SK-N-SH (cell line): ENCODE data around the gene MRRF. TPM values are rescaled to one million over a fixed set of nuclear protein-coding genes. Genes with fewer than 3 reads are reported as not detected.
A peak's percentile ranks its signal among the peaks of the same experiment; 100 is the strongest.

Experiments
- CTCF ChIA-PET: fragments of 300-600, 350-600 bp; formaldehyde crosslinking; extraction: SDS; loops from one replicate; lab custom pipeline; 2021; lab: Yijun Ruan, JAX
- POLR2A ChIA-PET: fragments of 350-600 bp; sonication (Branson Sonifier 250); formaldehyde crosslinking; extraction: SDS; loops from one replicate; lab custom pipeline; 2020; ENCODE audit warnings: antibody characterized with exemption, inconsistent platforms; lab: Yijun Ruan, JAX
- DNase-seq: peaks from one replicate; pipeline ENCODE4 v3.0.0; 2012
- H2AFZ ChIP-seq: fragments of 200-600 bp; sonication (generic); 2 replicates; pipeline ENCODE4 v1.8.1; 2016; ENCODE audit warnings: antibody characterized with exemption, mild to moderate bottlenecking, low read depth
- H3F3A ChIP-seq: fragments of 200-600 bp; sonication (generic); replicated peaks from 2 replicates; pipeline ENCODE3; 2016; ENCODE audit warnings: antibody characterized with exemption, mild to moderate bottlenecking; ENCODE audit not compliant: insufficient read depth
- H3K27ac ChIP-seq, 2 experiments: fragments of 200-500 bp in 1 of 2; fragments of 200-600 bp in 1 of 2; sonication (Bioruptor generic) in 1 of 2; sonication (generic), shearing (Covaris generic) in 1 of 2; 2 replicates each; pipeline versions ENCODE4 v1.5.1 to v1.6.1; 2014 to 2016; ENCODE audit warnings: low read depth in 2 of 2, inconsistent platforms in 1 of 2, low read length in 1 of 2, mild to moderate bottlenecking in 1 of 2, mixed read lengths in 1 of 2
- H3K27me3 ChIP-seq: fragments of 200-600 bp; sonication (generic), shearing (Covaris generic); 2 replicates; pipeline ENCODE4 v1.6.1; 2016; ENCODE audit warnings: mixed run types; ENCODE audit not compliant: insufficient read depth
- H3K36me3 ChIP-seq, 2 experiments: fragments of 200-500 bp in 1 of 2; fragments of 200-600 bp in 1 of 2; sonication (Bioruptor generic) in 1 of 2; sonication (generic) in 1 of 2; replicated peaks in 1 of 2; 2 replicates each; pipeline versions ENCODE3 to v1.5.1; 2014 to 2016; ENCODE audit warnings: low read length in 1 of 2, mild to moderate bottlenecking in 1 of 2; ENCODE audit not compliant: insufficient read depth in 2 of 2, control insufficient read depth in 1 of 2
- H3K4me1 ChIP-seq, 2 experiments: fragments of 200-500 bp in 1 of 2; fragments of 200-600 bp in 1 of 2; sonication (Bioruptor generic) in 1 of 2; sonication (generic), shearing (Covaris generic) in 1 of 2; 2 replicates each; pipeline versions ENCODE4 v1.5.1 to v1.6.1; 2014 to 2016; ENCODE audit warnings: low read depth in 1 of 2, low read length in 1 of 2, mixed run types in 1 of 2; ENCODE audit not compliant: insufficient read depth in 2 of 2, control insufficient read depth in 1 of 2
- H3K4me2 ChIP-seq: fragments of 200-600 bp; sonication (generic), shearing (Covaris generic); 2 replicates; pipeline ENCODE4 v1.6.1; 2017; ENCODE audit warnings: mixed run types
- H3K4me3 ChIP-seq, 2 experiments: fragments of 200-500 bp in 1 of 2; fragments of 200-600 bp in 1 of 2; sonication (Bioruptor generic) in 1 of 2; sonication (generic), shearing (Covaris generic) in 1 of 2; 2 replicates each; pipeline versions ENCODE4 v1.5.1 to v1.8.1; 2014 to 2016; ENCODE audit warnings: low read depth in 2 of 2, inconsistent platforms in 1 of 2, low read length in 1 of 2, mild to moderate bottlenecking in 1 of 2, mixed read lengths in 1 of 2, moderate library complexity in 1 of 2
- H3K79me2 ChIP-seq: fragments of 200-600 bp; sonication (generic); 2 replicates; pipeline ENCODE4 v1.8.1; 2017; ENCODE audit warnings: mild to moderate bottlenecking; ENCODE audit not compliant: insufficient read depth
- H3K9ac ChIP-seq: fragments of 200-600 bp; sonication (generic); 2 replicates; pipeline ENCODE4 v1.6.1; 2017; ENCODE audit warnings: mixed run types
- H3K9me2 ChIP-seq: fragments of 200-600 bp; sonication (generic); 2 replicates; pipeline ENCODE4 v1.6.1; 2017; ENCODE audit warnings: mixed run types
- H3K9me3 ChIP-seq: fragments of 200-600 bp; sonication (generic); 2 replicates; pipeline ENCODE4 v1.6.1; 2017; ENCODE audit warnings: mixed run types, mild to moderate bottlenecking, moderate library complexity
- H4K20me1 ChIP-seq: fragments of 200-600 bp; sonication (generic); 2 replicates; pipeline ENCODE4 v1.6.1; 2017; ENCODE audit warnings: mild to moderate bottlenecking, mixed run types; ENCODE audit not compliant: insufficient read depth
- ELF1 ChIP-seq: IDR thresholded peaks from 2 replicates; pipeline ENCODE4 v1.4.0; 2012
- EZH2phosphoT487 ChIP-seq: fragments of 200-600 bp; sonication (generic); IDR thresholded peaks from 2 replicates; pipeline ENCODE4 v1.6.1; 2017; ENCODE audit warnings: low read depth, mixed run types, mild to moderate bottlenecking, antibody characterized with exemption, moderate library complexity, borderline replicate concordance
- FOSL2 ChIP-seq: IDR thresholded peaks from 2 replicates; pipeline ENCODE4 v1.4.0; 2012; ENCODE audit warnings: low read depth, mild to moderate bottlenecking, moderate library complexity, borderline replicate concordance
- NFIC ChIP-seq: IDR thresholded peaks from 2 replicates; pipeline ENCODE4 v1.4.0; 2012; ENCODE audit warnings: borderline replicate concordance
- NRF1 ChIP-seq: IDR thresholded peaks from 2 replicates; pipeline ENCODE4 v1.6.1; 2012; ENCODE audit warnings: low read depth, mild to moderate bottlenecking, low read length
- RAD21 ChIP-seq: IDR thresholded peaks from 2 replicates; pipeline ENCODE4 v1.6.1; 2012; ENCODE audit warnings: mild to moderate bottlenecking, low read length
- RCOR1 ChIP-seq: fragments of 150-350 bp; IDR thresholded peaks from 2 replicates; pipeline ENCODE4 v1.6.1; 2017; ENCODE audit warnings: antibody characterized with exemption, low read length
- RFX5 ChIP-seq: IDR thresholded peaks from 2 replicates; pipeline ENCODE4 v1.6.1; 2012; ENCODE audit warnings: mild to moderate bottlenecking, improper control_type of control experiment, low read length
- RXRA ChIP-seq: IDR thresholded peaks from 2 replicates; pipeline ENCODE4 v1.4.0; 2012; ENCODE audit warnings: low read depth, mild to moderate bottlenecking, borderline replicate concordance
- SMC3 ChIP-seq: IDR thresholded peaks from 2 replicates; pipeline ENCODE4 v1.6.1; 2012; ENCODE audit warnings: low read depth, low read length, improper control_type of control experiment
- TEAD4 ChIP-seq: IDR thresholded peaks from 2 replicates; pipeline ENCODE4 v1.4.0; 2012; ENCODE audit warnings: mild to moderate bottlenecking, borderline replicate concordance; ENCODE audit not compliant: insufficient read depth
- YY1 ChIP-seq: IDR thresholded peaks from 2 replicates; pipeline ENCODE4 v1.4.0; 2012; ENCODE audit warnings: low read depth, mild to moderate bottlenecking
- WGBS: methylation state at CpG from one replicate; pipeline ENCODE4 v1.1.6; 2017; ENCODE audit warnings: low lambda C conversion rate; 5-methylcytosine and 5-hydroxymethylcytosine counted together
- polyA plus RNA-seq, 3 experiments: library from polyadenylated mRNA; depleted of rRNA; stranded (reverse); fragments of >200 nt; gene quantifications; 2 replicates each; pipeline ENCODE4 v1.2.3, GENCODE V29; 2012
- TF ChIP-seq, protein P1 (sequence below): IDR thresholded peaks from 2 replicates; pipeline ENCODE4 v1.4.0; 2012; ENCODE audit warnings: low read depth
- TF ChIP-seq, protein P2 (sequence below): IDR thresholded peaks from 2 replicates; pipeline ENCODE4 v1.4.0; 2012; ENCODE audit warnings: low read depth, borderline replicate concordance
- TF ChIP-seq, protein P3 (sequence below): IDR thresholded peaks from 2 replicates; pipeline ENCODE4 v1.4.0; 2012; ENCODE audit warnings: low read depth, borderline replicate concordance

The MRRF gene
- polyA plus RNA-seq, 1 of the 3 experiments (the other 2 are of a cell fraction), result 35.1 TPM

DNA sequence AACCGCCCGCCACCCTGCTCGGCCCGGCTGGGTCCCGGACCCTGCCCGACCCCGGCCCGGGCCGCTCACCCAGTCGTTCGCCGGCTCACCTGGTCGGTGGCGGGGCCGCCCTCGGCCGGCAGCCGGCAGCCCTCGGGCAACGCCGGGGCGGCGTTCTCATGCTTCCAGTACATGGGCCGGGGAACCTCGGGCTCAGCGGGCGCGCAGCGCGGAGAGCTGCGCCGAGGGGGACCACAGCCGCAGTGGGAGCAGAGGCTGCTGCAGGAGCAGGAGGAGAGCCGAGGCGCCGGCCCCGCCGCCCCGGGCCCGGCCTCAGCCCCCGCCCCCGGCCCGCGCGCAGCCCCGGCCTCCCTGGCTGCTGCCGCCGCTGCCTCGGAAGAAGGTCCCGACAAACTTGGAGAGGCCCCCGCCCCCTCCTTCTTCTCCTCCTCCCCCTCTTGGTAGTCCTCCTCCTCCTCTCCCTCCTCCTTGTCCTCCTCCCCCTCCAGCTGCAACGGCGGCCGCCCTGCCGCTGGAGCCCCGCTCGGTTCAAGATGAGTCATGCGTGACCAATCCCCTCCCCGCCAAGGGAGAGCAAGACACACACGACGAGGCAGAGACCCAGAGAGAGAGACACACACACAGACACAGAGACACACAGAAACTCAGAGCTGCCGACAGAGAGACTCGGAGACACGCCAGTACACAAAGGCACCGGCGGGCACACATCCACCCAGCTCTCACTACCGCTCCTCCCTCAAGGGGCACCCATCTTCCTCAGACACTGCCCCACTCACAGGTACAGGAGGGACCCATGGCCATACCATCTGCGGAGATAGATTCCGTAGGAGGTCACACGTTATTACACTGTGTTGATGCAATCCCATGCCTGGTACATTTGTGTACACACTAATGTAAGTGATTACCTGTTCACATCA, 35.9 kb upstream of the MRRF start, which contains the start of gene LHX6:
Gene LHX6, minus strand, starts transcription at position 390 of the 917 bp plus-strand sequence. Its CDS starts 217 bp downstream, at position 173.
- H3K79me2 ChIP-seq, result no peaks in the 10 kb centered on the region
- DNase-seq, result peak; percentile 67
- no peak within 1 kb of the TSS for H2AFZ ChIP-seq
- H3K4me3 ChIP-seq, result peak within 1 kb of the TSS; percentile 23 to 35; a peak in 1 of 4 replicates
- H3K4me1 ChIP-seq, result peaks cover 0 to 4% of the 10 kb centered on the region in 2 experiments; a peak in 1 of 4 replicates
- H3K36me3 ChIP-seq, result no peaks in the 10 kb centered on the region
- H3K27ac ChIP-seq, result no peak within 1 kb of the TSS
- no peaks in the 10 kb centered on the region for H3F3A ChIP-seq
- 6% methylated on average over 32 of the region's 70 CpGs for WGBS
- POLR2A ChIA-PET, result no interaction called here
- CTCF ChIA-PET, result no interaction called here
- no peak within 1 kb of the TSS for H3K9ac ChIP-seq
- H3K27me3 ChIP-seq, result peaks cover 80% of the 10 kb centered on the region
- TF ChIP-seq RAD21 (no peak), FOSL2 (0 out of 2 replicates have a peak, but pooled peaks have one; percentile 36), EZH2phosphoT487 (peak; percentile 0; the same call in 1 of the 2 replicates), ELF1 (no peak), YY1 (no peak), TEAD4 (no peak)
- H3K9me3 ChIP-seq, result no peaks in the 10 kb centered on the region
- peak within 1 kb of the TSS; percentile 64; the same call in 1 of the 2 replicates for H3K4me2 ChIP-seq
- no peaks in the 10 kb centered on the region for H3K9me2 ChIP-seq
- H4K20me1 ChIP-seq, result no peaks in the 10 kb centered on the region

DNA sequence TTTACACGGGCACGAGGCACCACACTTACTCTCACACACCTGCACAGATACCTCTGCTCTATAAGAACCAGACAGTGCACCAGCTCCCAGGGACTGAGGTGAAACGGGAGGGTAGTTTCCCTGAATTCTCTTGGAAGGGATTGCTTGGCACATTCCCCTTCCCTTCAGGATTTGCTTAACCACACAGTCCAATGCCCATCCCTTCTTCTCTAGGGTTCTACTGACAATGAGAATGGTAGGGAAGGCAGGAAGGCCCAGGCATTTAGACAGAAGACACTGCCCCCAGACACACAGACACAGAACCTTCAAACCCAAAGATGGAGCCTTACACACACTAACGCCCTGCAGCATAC, 35.2 kb upstream of the MRRF start:
- no peak for DNase-seq
- Histone ChIP-seq H3K27me3 (peaks cover 79% of the 10 kb centered on the region), H3F3A (no peaks in the 10 kb centered on the region), H2AFZ (no peak overlapping the region), H3K9me3 (no peaks in the 10 kb centered on the region), H3K4me3 (no peak overlapping the region), H3K4me1 (peaks cover 0 to 4% of the 10 kb centered on the region in 2 experiments; a peak in 1 of 4 replicates), H3K9ac (no peak overlapping the region), H4K20me1 (no peaks in the 10 kb centered on the region), H3K9me2 (no peaks in the 10 kb centered on the region), H3K79me2 (no peaks in the 10 kb centered on the region), H3K36me3 (no peaks in the 10 kb centered on the region), H3K4me2 (no peak overlapping the region), H3K27ac (no peak overlapping the region)
- POLR2A ChIA-PET, result no interaction called here
- CTCF ChIA-PET, result no interaction called here
- 17% methylated on average over 4 of the region's 4 CpGs for WGBS
- TF ChIP-seq EZH2phosphoT487, result peak; percentile 8; the same call in 1 of the 2 replicates
- TF ChIP-seq NRF1, result no peak
- TF ChIP-seq, all 33 proteins: peak for 1

DNA sequence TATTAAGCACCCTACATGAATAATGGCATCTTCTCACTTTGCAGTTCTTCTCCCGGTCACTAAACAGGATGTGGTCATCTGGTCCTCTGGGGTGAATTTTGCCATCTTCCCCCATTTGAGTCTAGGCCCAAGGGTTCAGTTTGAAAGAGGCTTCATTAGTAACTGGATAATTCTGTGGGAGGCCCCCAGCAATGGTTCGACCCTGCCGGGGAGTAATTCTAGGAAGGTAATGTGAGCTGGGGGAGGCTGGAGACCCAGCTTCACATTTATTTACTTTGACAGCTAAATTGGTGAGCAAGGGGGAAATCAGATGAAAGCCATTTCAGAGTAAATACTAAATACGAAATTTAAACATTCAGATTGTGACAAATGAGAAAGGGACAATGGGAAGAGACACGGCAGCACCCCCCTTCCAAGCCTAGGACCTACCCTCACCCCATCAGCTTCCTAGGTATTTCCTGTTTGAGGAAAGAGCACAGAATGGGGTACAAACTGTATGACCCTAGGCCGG, 31.8 kb upstream of the MRRF start:
- no peak overlapping the region for H2AFZ ChIP-seq
- H3K9me3 ChIP-seq, result no peaks in the 10 kb centered on the region
- no peak for DNase-seq
- H3K9ac ChIP-seq, result no peak overlapping the region
- H3K4me1 ChIP-seq, result peaks cover 0 to 4% of the 10 kb centered on the region in 2 experiments; a peak in 1 of 4 replicates
- no peaks in the 10 kb centered on the region for H3F3A ChIP-seq
- ChIA-PET CTCF (no interaction called here), POLR2A (no interaction called here)
- no peaks in the 10 kb centered on the region for H4K20me1 ChIP-seq
- H3K9me2 ChIP-seq, result no peaks in the 10 kb centered on the region
- no peaks in the 10 kb centered on the region for H3K79me2 ChIP-seq
- no peaks in the 10 kb centered on the region for H3K36me3 ChIP-seq
- 49% methylated on average over 6 of the region's 6 CpGs for WGBS
- H3K27me3 ChIP-seq, result peaks cover 50% of the 10 kb centered on the region
- H3K27ac ChIP-seq, result no peak overlapping the region
- no peak overlapping the region for H3K4me3 ChIP-seq
- H3K4me2 ChIP-seq, result no peak overlapping the region
- no peak for TF ChIP-seq RXRA
- no peak for TF ChIP-seq SMC3
- TF ChIP-seq, protein P1, sequence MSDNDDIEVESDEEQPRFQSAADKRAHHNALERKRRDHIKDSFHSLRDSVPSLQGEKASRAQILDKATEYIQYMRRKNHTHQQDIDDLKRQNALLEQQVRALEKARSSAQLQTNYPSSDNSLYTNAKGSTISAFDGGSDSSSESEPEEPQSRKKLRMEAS, result no peak
- TF ChIP-seq, protein P2, sequence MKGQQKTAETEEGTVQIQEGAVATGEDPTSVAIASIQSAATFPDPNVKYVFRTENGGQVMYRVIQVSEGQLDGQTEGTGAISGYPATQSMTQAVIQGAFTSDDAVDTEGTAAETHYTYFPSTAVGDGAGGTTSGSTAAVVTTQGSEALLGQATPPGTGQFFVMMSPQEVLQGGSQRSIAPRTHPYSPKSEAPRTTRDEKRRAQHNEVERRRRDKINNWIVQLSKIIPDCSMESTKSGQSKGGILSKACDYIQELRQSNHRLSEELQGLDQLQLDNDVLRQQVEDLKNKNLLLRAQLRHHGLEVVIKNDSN, result no peak
- TF ChIP-seq ELF1, result no peak
- TF ChIP-seq RCOR1, result no peak
- TF ChIP-seq, protein P3, sequence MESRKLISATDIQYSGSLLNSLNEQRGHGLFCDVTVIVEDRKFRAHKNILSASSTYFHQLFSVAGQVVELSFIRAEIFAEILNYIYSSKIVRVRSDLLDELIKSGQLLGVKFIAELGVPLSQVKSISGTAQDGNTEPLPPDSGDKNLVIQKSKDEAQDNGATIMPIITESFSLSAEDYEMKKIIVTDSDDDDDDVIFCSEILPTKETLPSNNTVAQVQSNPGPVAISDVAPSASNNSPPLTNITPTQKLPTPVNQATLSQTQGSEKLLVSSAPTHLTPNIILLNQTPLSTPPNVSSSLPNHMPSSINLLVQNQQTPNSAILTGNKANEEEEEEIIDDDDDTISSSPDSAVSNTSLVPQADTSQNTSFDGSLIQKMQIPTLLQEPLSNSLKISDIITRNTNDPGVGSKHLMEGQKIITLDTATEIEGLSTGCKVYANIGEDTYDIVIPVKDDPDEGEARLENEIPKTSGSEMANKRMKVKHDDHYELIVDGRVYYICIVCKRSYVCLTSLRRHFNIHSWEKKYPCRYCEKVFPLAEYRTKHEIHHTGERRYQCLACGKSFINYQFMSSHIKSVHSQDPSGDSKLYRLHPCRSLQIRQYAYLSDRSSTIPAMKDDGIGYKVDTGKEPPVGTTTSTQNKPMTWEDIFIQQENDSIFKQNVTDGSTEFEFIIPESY, result no peak
- TF ChIP-seq RFX5, result no peak
- TF ChIP-seq NFIC, result no peak
